OCI-LY1 (cell line): Measurements from ENCODE around the gene NGF.

Experiments
- H2AFZ ChIP-seq: fragments of 200-600 bp; sonication (generic), shearing (Covaris generic); 2 replicates; pipeline ENCODE4 v1.6.0; 2014; ENCODE audit warnings: antibody characterized with exemption, mild to moderate bottlenecking, low read length
- H3F3A ChIP-seq: fragments of 200-600 bp; sonication (generic), shearing (Covaris generic); 2 replicates; pipeline ENCODE4 v1.6.0; 2014; ENCODE audit warnings: mild to moderate bottlenecking, antibody characterized with exemption, low read length, moderate library complexity; ENCODE audit not compliant: insufficient read depth
- H3K27ac ChIP-seq: fragments of 200-600 bp; sonication (generic); 2 replicates; pipeline ENCODE4 v1.5.1; 2014; ENCODE audit warnings: low read length, mixed run types, mild to moderate bottlenecking, low read depth; ENCODE audit not compliant: poor library complexity, severe bottlenecking
- H3K27me3 ChIP-seq: fragments of 200-600 bp; sonication (generic); 2 replicates; pipeline ENCODE4 v1.6.0; 2014; ENCODE audit warnings: antibody characterized with exemption, mild to moderate bottlenecking, low read length, moderate library complexity; ENCODE audit not compliant: insufficient read depth
- H3K36me3 ChIP-seq: fragments of 200-600 bp; sonication (generic); 2 replicates; pipeline ENCODE4 v1.6.1; 2014; ENCODE audit warnings: mild to moderate bottlenecking, antibody characterized with exemption, low read length, moderate library complexity, mixed read lengths; ENCODE audit not compliant: insufficient read depth
- H3K4me1 ChIP-seq: fragments of 200-600 bp; sonication (generic); 2 replicates; pipeline ENCODE4 v1.5.1; 2014; ENCODE audit warnings: mild to moderate bottlenecking, low read length, moderate library complexity; ENCODE audit not compliant: insufficient read depth, severe bottlenecking
- H3K4me2 ChIP-seq: fragments of 200-600 bp; sonication (generic), shearing (Covaris generic); 2 replicates; pipeline ENCODE4 v1.6.1; 2014; ENCODE audit warnings: low read length
- H3K4me3 ChIP-seq: fragments of 200-600 bp; sonication (generic); 2 replicates; pipeline ENCODE4 v1.5.1; 2014; ENCODE audit warnings: low read length, low read depth, mild to moderate bottlenecking, mixed read lengths; ENCODE audit not compliant: poor library complexity, severe bottlenecking
- H3K79me2 ChIP-seq: fragments of 200-600 bp; shearing (Covaris generic); 2 replicates; pipeline ENCODE4 v1.6.1; 2016; ENCODE audit warnings: mixed run types, low read length, mixed read lengths; ENCODE audit not compliant: insufficient read depth
- H3K9ac ChIP-seq: fragments of 200-600 bp; sonication (generic), shearing (Covaris generic); 2 replicates; pipeline ENCODE4 v1.6.1; 2014; ENCODE audit warnings: mild to moderate bottlenecking, low read length, mixed read lengths
- H3K9me2 ChIP-seq: fragments of 200-600 bp; sonication (generic), shearing (Covaris generic); 2 replicates; pipeline ENCODE4 v1.6.1; 2014; ENCODE audit warnings: low read depth, mild to moderate bottlenecking, low read length, mixed read lengths
- H3K9me3 ChIP-seq: fragments of 200-600 bp; shearing (Covaris generic); 2 replicates; pipeline ENCODE4 v1.6.1; 2014; ENCODE audit warnings: low read length, mixed read lengths
- H4K20me1 ChIP-seq: fragments of 200-600 bp; sonication (generic), shearing (Covaris generic); 2 replicates; pipeline ENCODE4 v1.6.0; 2016; ENCODE audit warnings: mild to moderate bottlenecking, low read length; ENCODE audit not compliant: insufficient read depth
- EZH2 ChIP-seq: fragments of 200-600 bp; sonication (generic), shearing (Covaris generic); IDR thresholded peaks from 2 replicates; pipeline ENCODE4 v1.8.0; 2017; ENCODE audit warnings: borderline replicate concordance, mixed run types, mild to moderate bottlenecking, antibody characterized with exemption, low read length, moderate library complexity, mixed read lengths
- TF ChIP-seq, protein P1 (sequence below): fragments of 200-600 bp; sonication (generic), shearing (Covaris generic); IDR thresholded peaks from 2 replicates; pipeline ENCODE4 v1.5.1; 2017; ENCODE audit warnings: mild to moderate bottlenecking, antibody characterized with exemption, low read length, moderate library complexity, mixed read lengths

Gene NGF

DNA sequence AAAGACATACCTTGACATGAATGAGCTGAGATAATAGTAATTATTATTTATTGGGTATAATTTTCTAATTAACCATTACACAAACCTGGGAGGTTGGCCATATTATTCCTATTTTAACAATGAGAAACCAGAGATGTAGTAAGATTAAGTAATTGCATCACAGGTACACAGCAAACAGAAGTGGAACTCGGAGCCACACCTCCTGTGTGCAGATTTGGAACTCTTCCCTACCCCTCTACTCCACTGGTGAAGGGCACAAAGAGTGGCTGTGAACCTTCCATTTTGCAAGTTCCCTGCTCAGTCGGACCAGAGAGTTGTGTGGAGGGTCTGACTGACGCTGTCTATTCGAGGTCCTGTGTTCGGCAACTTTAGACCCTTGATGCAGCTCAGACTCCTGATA, 45.0 kb downstream of the NGF start:
- Histone ChIP-seq H3K4me2 (no peak overlapping the region), H3K27me3 (no peaks in the 10 kb centered on the region), H4K20me1 (no peaks in the 10 kb centered on the region), H3F3A (no peaks in the 10 kb centered on the region), H3K79me2 (no peaks in the 10 kb centered on the region), H3K9ac (no peak overlapping the region), H3K27ac (no peak overlapping the region), H3K36me3 (no peaks in the 10 kb centered on the region), H3K4me1 (no peaks in the 10 kb centered on the region), H2AFZ (no peak overlapping the region), H3K9me3 (no peaks in the 10 kb centered on the region), H3K4me3 (no peak overlapping the region), H3K9me2 (no peaks in the 10 kb centered on the region)
- TF ChIP-seq, protein P1, sequence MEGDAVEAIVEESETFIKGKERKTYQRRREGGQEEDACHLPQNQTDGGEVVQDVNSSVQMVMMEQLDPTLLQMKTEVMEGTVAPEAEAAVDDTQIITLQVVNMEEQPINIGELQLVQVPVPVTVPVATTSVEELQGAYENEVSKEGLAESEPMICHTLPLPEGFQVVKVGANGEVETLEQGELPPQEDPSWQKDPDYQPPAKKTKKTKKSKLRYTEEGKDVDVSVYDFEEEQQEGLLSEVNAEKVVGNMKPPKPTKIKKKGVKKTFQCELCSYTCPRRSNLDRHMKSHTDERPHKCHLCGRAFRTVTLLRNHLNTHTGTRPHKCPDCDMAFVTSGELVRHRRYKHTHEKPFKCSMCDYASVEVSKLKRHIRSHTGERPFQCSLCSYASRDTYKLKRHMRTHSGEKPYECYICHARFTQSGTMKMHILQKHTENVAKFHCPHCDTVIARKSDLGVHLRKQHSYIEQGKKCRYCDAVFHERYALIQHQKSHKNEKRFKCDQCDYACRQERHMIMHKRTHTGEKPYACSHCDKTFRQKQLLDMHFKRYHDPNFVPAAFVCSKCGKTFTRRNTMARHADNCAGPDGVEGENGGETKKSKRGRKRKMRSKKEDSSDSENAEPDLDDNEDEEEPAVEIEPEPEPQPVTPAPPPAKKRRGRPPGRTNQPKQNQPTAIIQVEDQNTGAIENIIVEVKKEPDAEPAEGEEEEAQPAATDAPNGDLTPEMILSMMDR: no peak
- TF ChIP-seq EZH2: no peak

DNA sequence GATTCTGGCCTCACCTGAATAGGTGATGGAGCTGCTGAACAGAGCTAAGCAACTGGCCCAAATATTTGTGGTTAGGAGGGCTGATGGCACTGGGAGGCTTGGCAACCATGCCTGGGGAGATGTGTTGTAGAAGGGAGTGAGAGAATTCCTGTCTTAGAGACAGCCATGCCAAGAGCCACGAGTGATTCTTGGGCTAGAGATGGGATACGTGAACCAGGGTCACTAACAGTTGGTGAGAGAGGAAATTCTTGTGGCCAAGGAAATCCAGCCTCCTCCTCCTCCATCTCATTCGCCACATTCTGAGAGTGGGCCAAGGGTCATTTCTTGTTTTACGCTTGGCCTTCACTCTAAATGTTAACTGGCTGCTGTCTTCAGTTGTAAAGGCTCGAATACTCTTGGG, 46.3 kb downstream of the NGF start:
- no peaks in the 10 kb centered on the region for H3K9me3 ChIP-seq
- no peak overlapping the region for H2AFZ ChIP-seq
- TF ChIP-seq, protein P1: no peak
- TF ChIP-seq EZH2: no peak
- H3F3A ChIP-seq: no peaks in the 10 kb centered on the region
- no peaks in the 10 kb centered on the region for H3K4me1 ChIP-seq
- no peaks in the 10 kb centered on the region for H3K9me2 ChIP-seq
- H3K4me3 ChIP-seq: no peak overlapping the region
- H3K27me3 ChIP-seq: no peaks in the 10 kb centered on the region
- no peak overlapping the region for H3K9ac ChIP-seq
- no peaks in the 10 kb centered on the region for H3K36me3 ChIP-seq
- H4K20me1 ChIP-seq: no peaks in the 10 kb centered on the region
- no peak overlapping the region for H3K4me2 ChIP-seq
- no peaks in the 10 kb centered on the region for H3K79me2 ChIP-seq
- H3K27ac ChIP-seq: no peak overlapping the region

- no peaks in the 10 kb centered on the region for H3K27me3 ChIP-seq
- H3K4me1 ChIP-seq: no peaks in the 10 kb centered on the region
- H3F3A ChIP-seq: no peaks in the 10 kb centered on the region
- H3K4me3 ChIP-seq: no peak overlapping the region
- no peaks in the 10 kb centered on the region for H3K79me2 ChIP-seq
- H3K36me3 ChIP-seq: no peaks in the 10 kb centered on the region
- no peaks in the 10 kb centered on the region for H4K20me1 ChIP-seq
- no peak overlapping the region for H3K9ac ChIP-seq
- no peak overlapping the region for H2AFZ ChIP-seq
- no peak overlapping the region for H3K4me2 ChIP-seq
- H3K27ac ChIP-seq: no peak overlapping the region
- H3K9me3 ChIP-seq: no peaks in the 10 kb centered on the region
- H3K9me2 ChIP-seq: no peaks in the 10 kb centered on the region
- TF ChIP-seq, protein P1: no peak
- no peak for TF ChIP-seq EZH2
Observed at GRCh38 chr1:115289940-115290339, 48.1 kb downstream of the NGF start.
